NCI-H2081 (cell line): ENCODE data around the gene TLR5.

ENCODE experiments used
- DNase-seq, 2 experiments: peaks; one replicate each; lab custom pipeline; 2025; lab: John Stamatoyannopoulos, UW

The TLR5 gene

GRCh38 chr1:223109581-223110026 is 33.4 kb downstream of the TLR5 start:
- no peak for DNase-seq

DNA sequence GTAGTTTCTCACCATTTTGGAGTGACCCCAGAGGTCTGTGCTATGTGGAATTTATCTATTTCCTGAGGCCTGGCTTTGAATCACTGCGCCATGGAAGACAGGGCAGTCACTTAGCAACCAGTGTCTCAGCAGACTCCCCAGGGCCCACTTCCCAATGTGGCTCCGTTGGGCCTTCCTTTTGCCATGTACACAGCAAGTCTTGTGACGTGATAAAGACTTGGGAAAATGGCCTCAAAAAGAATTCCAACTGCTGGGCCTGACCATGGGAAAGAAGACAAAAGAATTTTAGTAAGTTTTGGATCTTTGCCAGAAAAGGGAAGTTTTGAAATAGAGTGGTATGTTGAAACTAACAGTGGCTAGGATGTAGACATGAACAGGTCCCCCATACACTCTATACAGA is 36.2 kb downstream of the TLR5 start:
- no peak for DNase-seq

GRCh38 chr1:223105568-223105967 is 37.5 kb downstream of the TLR5 start:
- no peak for DNase-seq

DNA sequence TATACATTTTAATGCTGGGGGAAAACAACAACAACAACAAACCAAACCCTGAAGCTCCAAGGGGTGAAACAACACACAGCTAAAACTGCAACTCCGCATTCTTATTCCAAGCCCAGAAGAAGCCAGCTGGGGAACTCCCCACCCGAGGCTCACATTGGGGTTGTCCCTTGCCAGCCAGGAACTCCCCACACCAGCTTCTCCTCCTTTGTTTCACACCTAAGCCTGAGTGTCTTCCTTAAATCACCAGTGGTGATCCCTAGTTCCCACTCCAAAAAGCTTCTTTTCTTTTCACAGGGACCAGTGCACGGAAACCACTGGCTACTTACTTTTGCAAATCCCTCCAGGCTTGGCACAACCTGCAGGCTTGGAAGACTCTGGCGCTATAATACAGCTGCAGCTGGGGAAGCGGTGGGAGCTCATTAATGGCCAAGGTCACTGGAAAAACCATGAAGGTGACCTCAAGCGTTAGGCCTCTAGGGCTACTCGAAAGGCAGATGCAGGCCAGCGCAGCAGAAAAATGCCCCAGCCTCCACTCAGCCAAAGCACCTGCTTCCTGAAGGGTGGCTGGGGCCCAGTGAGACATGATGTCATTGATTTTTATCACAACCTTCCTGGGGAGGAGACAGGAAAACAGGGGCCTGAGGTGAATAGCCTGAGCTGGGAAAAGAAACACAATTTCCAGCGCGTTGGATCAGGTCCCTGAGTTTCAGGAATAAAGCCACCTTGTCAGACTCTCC is 40.1 kb downstream of the TLR5 start:
- peak; percentile 20 to 75 for DNase-seq

DNA sequence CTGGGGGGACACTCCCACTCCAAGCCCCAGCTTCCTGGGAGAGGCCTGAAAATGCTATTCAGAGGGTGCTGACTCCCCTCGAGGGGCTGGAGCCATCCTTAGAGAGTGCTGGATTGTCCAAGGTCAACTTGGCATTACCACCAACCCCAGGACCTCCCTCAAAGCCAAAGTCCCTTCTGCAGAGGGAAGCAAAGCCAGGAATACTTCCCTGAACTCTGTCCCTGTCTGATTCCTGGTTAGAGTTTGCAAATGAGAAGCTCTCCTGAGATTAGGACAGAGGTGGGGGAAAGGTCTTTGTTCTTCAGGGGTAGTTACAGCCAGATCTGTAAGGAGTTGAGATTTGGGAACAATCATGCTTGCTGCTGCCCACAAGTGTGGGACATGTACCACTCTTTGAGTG is 45.3 kb downstream of the TLR5 start:
- DNase-seq, result no peak

DNA sequence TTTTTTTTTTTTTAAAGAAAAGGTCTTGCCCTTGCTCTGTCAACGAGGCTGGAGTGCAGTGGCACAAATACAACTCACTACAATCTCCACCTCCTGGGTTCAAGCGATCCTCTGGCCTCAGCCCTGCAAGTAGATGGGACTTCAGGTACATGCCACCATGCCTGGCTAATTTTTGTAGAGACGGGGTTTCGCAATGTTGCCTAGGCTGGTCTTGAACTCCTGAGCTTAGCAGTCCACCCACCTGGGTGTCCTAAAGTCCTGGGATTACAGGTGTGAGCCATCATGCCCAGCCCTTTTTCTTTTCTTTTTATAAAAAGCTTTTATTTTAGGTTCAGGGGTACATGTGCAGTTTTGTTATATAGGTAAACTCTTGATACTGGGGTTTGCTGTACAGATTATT is 47.2 kb downstream of the TLR5 start:
- DNase-seq, result no peak

GRCh38 chr1:223091896-223092295 is 51.2 kb downstream of the TLR5 start:
- DNase-seq, result no peak

DNA sequence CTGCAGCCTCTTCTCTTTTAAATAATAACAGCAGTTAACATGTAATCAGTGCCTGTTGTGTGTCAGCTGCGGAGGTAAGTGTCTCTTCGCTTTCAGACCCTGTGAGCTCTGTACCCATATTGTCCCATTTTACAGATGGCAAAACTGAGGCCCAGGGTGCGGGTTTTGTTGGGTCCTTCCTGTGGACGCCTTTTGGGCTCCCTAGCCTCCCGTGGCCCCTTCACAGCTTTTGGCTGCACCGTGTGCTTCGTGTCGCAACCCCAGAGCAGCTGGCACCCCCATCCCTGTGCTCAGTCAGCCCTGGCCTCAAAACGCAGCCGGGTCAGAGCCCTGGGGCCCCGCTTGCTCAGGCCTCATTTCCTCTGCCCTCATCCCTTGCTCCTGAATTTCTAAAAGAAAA is 53.8 kb downstream of the TLR5 start:
- no peak for DNase-seq

GRCh38 chr1:223088713-223089240 is 54.3 kb downstream of the TLR5 start:
- DNase-seq, result no peak

DNA sequence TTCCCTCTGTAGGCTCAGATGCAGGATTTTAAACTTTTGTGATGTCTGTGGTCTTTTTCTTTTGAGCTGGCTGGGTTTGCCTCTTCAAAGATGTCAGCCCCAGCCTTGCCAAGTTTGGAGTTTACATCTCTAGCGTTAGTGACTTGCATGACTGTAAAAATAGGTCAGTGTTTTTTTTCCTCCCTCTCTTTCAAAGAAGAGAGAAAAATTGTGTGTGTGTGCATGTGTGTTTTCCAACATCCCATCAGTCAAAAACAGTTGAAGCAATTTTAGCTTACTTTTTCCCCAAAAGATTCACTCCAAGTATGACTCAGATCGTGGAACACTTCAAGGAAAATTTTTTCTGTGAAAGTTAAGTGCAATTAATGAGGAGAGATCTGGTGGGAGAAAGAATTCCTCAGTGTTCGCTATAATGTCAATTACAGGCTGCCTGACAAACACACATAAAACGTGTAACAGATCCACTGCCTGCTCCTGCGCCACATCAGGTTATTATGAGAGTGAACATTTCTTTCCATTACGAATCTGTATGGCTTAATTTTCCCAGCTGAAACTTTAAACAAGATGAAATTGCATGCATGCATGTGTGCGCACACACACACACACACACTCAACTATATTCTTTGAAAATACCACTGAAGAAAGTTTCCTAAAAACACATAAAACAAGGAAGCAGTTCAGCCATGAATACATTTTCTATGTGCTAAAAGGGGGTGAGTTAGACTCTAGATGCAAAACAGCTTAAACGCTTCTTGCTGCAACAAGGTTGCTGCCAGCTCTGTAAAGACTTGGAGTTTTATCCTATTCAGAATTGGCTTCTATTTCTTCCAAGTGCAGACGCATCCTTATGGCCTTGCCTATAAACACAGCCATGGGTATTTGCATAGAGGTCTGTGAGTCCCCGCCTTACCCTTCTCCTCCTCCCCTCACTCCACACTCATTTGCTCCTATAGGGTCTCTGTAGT is 55.5 kb downstream of the TLR5 start:
- no peak for DNase-seq

DNA sequence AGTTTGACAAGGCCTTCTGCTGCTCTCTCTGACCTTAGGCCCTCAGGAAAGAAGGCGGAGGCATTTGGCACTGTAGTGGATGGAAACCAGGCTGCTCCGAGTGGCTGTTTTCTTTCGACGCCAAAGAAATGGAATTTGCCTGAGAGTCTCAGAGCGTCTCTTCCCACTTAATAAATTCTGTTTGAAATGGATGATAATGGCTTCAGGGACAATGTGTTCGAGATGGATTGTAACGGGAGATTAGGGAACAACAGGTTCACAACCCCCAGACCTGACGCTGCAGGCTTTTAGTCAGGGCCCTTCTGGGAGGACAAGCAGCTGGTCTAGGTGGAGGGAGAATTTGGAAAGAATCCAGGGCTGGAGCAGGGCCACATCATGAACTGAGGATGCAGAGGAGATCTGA is 58.6 kb downstream of the TLR5 start:
- no peak for DNase-seq

GRCh38 chr1:223083831-223084230 is 59.2 kb downstream of the TLR5 start:
- DNase-seq, result peak; percentile 38 to 80

- DNase-seq, result no peak
Measured at GRCh38 chr1:223082914-223083313, 60.1 kb downstream of the TLR5 start.

DNA sequence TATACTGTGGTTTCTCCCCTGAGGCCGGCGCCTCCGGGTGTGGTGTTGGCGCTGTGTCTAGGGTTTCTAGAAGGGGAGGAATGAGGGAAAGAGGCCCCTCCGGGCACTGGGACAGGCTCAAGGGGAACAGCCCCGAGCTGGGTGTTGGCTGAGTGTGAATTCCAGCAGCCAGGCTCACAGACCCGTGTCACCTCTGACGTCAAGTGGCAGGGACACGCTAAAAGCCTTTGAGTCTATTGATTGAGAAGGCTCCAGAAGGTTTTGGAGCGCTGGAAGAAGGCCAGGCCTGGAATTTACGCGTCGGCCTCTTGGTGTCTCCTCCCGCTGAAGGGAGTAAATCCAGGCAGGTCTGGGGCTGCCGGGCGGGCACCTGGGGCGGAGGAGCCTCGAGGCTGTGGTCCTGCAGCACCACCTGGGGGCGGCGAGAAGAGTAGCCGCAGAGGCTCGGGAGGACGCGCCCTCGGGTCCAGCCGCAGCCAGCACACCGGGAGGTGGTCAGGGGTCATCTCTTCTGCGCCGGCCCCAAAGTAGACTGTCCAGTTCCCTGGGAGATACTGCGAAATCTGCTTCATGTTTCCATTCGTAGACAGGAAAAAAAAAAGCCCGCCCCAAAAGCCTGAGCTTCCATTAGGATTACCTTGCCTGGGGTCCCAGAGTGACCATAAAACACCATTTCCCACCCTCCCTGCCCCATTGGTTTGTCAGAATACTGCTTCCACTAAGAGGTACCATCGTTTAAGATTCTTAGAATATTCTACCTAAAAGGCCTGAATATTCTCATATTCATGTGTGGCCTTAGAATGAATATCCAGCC is 61.7 kb downstream of the TLR5 start:
- peak; percentile 95 to 96 for DNase-seq

DNA sequence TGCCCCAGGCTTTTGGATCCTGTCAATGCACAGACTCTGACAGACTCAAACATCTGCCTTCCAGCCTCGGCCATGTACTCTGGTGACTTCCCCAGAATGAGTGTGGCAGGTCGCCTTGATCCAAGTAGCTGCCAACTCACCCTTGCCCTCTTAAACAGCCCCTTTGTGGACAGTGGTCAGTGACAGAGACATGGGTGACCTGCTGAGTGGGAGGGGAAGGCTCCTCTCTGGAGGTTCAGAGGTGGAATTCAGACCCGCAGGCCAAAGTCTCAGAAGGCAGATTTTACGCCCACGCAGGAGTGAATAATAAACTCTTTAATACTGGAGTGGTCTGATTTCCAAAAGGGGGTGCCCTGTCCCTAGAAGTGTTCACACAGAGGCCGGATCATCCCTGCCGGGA is 63.5 kb downstream of the TLR5 start:
- DNase-seq, result no peak

GRCh38 chr1:223077247-223077833 is 65.7 kb downstream of the TLR5 start:
- no peak for DNase-seq

DNA sequence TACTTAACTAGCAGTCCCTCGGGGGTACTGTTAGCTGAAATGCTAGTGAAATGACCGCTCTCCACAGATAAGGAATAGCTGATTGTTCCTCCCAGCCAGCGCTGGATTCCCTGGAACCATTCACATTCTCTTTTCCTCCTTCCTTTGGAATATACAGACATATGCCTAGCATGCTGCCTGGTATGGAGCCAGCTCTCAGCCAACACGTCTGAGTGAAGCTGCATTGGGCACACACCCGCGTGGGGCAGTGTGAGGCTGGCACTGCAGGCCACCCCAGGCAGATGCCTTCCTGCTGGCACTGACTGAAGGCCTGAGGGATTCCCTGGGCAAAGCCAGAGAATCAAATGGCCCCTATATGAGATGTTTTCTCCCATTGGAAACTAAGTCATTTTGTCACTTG is 66.7 kb downstream of the TLR5 start:
- no peak for DNase-seq

DNA sequence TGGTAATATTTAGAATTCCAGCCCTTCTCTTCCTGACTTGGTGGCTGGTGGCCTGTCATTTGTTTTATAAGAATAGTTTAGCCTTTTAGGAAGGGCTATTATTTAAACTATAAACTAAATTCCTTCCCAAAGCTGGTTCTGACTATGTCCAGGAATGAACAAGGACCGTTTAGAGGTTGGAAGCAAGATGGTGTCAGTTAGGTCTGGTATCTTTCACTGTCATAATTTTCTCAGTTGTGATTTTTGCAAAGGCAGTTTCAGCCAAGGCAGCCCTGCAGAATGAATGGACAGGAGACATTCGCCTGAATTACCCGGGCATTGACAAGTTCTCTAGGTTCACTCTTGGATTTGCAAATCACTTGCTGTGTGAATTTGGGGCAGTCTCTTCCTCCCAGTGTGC is 67.2 kb downstream of the TLR5 start:
- no peak for DNase-seq

DNA sequence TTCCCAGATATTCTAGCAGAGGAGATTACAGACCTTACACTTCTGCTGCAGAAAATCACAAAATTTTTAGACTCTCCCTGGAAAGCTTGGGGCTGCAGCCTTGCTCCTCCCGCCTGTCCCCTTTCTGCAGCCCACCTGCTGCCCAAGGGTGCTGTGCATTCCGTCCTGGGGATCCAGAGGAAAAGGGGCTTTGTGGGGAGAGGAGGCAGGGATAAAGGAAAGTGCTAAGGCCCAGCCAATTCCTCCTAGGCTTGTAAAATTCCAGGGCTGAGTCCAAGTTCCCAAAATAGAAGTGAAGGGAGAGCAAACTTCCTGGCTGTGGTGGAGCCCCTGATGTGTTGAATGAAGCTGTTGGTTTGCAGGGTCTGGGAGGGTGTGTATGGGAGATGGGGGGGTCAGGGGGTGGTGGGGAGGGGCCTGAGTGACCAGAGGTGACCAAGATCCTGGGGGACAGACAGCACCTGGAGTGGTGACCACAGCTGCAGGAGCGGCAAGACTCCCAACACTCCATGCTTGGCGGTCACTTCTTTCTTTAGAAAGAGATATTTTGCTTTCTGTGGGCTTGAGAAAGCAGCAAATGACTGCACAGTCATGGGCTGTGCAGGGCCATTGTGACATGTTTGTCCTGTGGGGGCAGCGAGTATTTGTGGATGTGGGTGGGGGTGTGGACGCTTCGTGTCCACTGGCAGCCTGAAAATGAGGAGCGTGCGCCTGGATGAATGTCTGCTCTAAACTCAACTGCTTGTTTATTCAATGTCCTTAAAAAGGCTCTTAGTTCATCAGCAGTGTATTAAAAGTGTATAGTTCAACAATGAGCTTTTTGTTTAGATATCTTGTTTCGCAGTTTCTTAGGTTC is 68.4 kb downstream of the TLR5 start:
- DNase-seq, result no peak

GRCh38 chr1:223068900-223069665 is 74.0 kb downstream of the TLR5 start:
- no peak for DNase-seq
